NCI-H82 treated with DMSO at 0.1 percent for 48 hours (cell line): ENCODE results near the gene KLRC4.
"Not testable (repeated sequence)": the region's sequence is repeated elsewhere in the genome, so short reads cannot be mapped to it uniquely, and the experiment has no call there.

Experiments
- DNase-seq: peaks from one replicate; lab custom pipeline; 2025; ENCODE audit not compliant: unreplicated experiment; lab: John Stamatoyannopoulos, UW

The KLRC4 gene

DNA sequence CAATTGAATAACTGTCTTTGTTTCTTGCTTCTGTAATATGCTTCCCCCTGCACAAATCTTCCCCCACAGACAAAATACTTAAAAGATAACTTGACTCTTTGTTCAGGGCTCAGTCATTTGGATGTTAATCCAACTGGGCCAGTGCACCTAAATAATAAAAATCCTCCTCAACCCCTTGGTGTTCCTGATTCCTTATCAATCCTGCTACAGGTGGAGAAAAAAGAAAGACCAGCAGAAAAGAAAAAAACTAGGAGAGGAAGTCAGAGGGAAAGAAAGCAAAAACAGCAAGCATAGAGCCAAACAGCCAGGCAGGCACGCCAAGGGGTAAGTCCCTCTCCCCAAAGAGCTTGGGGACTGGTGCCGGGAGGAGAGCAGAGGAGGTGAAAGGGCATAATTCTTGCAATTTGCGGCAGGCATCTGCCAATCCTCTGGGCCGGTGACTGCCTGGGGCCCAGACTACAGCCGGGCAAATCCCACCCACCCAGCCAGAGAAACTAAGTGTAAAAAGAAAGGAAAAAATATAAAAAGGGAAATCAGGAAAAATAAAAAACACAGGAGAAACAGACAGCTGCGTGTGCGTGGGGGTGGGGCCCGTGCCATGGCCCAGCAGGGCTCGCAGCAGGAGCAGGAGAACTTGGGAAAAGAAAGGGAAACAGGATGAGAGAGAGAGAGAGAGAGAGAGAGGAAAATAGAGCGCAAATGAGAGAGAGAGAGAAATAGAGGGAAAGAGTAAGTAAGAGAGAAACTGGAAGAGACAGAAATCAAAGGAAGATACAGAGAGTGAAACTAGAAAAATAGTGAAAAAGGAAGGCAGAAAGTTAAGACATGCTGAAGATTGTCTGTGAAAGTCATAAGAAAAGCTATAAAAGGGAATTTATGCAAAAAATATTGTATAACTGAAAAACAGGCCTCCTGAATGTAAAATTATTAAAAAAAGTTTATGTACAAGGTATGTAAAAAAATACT is 41.1 kb downstream of the KLRC4 start:
- no peak for DNase-seq

DNA sequence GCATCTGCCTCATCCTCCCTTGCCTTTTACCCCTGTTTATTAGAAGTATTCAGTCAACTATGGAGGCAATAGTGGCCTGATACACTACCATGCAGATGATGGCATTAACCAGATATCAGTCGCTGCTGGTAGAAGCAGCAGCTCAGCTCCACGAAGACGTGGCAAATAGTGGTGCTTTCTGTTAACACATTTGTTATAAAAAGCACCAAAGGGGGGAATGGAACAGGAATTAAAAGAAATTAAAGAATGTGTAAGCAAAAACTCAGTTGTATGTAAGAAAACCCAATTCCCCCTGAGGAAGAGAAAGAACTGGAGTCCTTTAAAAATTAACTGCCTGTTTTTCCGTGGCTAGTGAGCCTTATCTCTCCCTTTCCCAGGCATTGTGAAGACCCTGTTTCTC is 41.8 kb downstream of the KLRC4 start:
- DNase-seq: not testable (repeated sequence)

GRCh38 chr12:10366875-10367274 is 42.7 kb downstream of the KLRC4 start:
- DNase-seq: no peak

DNA sequence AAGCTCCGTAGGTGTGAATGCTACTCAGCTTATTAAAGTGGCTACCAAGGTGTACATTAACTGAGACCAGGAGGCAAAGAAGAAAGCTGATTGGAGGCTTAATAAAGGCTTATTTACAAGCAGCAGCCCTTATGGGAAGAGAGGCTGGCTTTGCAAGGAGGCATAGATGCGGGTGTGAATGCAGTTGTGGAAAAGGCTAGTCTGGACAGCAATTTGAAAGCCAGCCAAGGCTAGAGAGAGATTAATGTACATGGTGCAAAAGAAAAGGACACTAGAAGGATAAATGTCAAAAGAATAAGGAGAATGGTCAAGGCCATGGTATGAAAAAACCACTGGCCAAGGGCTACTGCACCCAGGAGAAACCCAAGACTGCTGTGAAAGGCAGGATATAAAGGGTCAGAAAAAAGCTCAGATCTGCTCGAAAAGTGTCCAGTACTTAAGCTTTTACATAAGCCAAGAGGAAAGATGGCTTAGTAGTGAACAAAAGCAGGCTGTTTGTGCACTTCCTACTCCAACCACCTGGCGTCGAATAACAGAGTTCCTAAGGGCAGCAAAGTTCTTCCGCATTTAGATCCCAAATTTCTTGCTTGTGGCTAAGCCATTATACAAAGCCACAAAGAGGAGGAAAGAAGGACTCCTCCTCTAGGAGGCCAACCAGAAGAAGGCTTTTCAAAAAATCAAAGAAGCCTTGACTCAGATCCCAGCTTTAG is 43.7 kb downstream of the KLRC4 start:
- DNase-seq: no peak

DNA sequence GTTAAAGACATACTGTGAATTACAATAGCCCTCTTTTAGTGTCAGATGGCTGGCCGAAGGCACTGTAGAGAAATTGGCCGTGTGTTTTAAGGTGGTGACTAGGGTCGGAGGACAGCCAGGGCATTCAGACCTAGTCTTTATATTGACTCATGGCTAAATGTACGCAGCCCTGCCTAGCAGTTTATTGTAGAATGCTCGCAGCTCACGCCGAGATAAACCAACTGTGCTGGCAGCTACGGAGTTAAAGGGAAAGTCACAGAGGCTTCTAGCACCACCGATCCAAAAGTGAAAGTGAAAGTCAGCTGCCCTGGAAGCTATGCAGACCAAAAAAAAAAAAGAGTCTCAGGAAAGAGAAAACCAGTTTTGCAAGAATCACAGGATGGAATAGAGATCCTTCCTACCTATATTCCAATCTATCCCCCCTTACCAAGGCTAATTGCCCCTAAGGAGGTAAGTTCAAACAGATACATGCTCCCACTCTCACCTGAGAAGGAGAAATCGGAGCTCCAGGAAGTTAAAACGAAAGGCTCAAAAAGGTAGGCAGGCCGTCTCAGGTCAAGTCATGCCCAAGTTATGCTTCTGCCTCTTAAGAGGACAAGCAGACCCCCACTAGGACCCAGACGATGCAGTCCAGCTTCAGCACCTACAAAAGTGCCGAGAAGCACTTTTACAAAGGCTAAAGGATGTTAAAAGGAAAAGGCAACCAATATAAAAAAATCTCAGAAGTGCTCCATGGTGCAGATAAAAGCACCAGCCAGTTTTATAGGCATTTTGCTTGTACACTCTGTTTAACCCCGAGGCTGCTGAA is 44.5 kb downstream of the KLRC4 start:
- DNase-seq: no peak

GRCh38 chr12:10363914-10364814 is 45.4 kb downstream of the KLRC4 start:
- DNase-seq: no peak

- no peak for DNase-seq
Measured at GRCh38 chr12:10363658-10363913, 46.0 kb downstream of the KLRC4 start.

DNA sequence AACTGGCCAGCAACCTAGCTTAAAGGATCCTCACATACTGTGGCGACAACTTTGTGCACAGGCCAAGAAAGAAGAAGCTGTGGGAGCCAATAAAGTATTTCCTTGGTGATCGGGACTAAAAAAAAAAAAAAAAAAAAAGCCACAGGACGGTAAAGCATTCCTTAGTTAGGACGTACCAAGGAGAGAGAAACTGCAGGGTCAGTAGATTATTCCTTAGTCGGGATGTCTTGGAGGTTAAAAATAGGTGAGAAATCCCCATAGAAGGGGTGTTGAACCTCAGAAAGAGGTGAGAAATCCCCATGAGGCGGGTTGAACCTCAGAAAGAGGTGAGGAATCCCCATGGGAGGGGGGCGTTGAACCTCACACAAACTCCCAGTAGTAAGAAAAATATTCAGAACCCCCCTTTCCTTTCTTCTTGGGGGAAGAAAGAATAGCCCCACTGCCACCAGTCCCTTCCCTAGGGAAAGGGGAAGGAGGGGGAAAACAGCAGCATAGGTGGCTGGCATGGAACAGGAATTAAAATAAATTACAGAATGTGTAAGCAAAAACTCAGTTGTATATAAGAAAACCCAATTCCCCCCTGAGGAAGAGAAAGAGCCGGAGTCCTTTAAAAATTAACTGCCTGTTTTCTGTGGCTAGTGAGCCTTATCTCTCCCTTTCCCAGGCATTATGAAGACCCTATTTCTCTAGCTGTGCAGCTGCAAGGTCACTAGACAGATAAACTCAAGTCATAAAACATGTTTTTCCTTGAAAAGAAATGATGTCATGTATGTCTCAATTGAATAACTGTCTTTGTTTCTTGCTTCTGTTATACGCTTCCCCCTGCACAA is 46.5 kb downstream of the KLRC4 start:
- no peak for DNase-seq

DNA sequence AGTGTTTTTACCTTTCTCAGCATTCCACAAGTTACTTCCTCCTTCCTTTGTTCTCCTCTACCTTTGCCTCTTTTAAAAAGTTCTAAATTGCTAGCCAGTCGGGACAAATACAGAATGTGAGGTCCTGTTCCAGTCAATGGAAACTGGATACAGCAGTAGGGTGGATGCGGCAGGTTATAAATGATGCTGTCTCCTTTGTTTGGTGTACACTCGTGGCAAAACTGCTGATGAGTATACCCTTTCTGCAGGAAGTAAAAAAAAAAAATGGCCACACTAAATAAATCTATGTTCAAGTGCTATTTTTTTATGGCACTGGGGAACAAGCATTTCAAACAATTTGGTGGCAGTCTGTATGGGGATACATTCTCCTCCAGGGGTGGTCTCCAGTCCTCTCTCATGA is 47.2 kb downstream of the KLRC4 start:
- no peak for DNase-seq

GRCh38 chr12:10361622-10362021 is 47.9 kb downstream of the KLRC4 start:
- no peak for DNase-seq

GRCh38 chr12:10361084-10361483 is 48.5 kb downstream of the KLRC4 start:
- no peak for DNase-seq

GRCh38 chr12:10358969-10359368 is 50.6 kb downstream of the KLRC4 start:
- DNase-seq: no peak

GRCh38 chr12:10358131-10358530 is 51.4 kb downstream of the KLRC4 start:
- DNase-seq: no peak
